ENCODE measurements around the gene RASSF8. TPM values are rescaled to one million over a fixed set of nuclear protein-coding genes. Genes with fewer than 3 reads are reported as not detected.

Gene RASSF8
- total and polyA plus RNA-seq, 2 donors (not counting 3 experiments of a cell fraction or from before 2014, with no cell fraction given), result 11.1 to 59.3 TPM

DNA sequence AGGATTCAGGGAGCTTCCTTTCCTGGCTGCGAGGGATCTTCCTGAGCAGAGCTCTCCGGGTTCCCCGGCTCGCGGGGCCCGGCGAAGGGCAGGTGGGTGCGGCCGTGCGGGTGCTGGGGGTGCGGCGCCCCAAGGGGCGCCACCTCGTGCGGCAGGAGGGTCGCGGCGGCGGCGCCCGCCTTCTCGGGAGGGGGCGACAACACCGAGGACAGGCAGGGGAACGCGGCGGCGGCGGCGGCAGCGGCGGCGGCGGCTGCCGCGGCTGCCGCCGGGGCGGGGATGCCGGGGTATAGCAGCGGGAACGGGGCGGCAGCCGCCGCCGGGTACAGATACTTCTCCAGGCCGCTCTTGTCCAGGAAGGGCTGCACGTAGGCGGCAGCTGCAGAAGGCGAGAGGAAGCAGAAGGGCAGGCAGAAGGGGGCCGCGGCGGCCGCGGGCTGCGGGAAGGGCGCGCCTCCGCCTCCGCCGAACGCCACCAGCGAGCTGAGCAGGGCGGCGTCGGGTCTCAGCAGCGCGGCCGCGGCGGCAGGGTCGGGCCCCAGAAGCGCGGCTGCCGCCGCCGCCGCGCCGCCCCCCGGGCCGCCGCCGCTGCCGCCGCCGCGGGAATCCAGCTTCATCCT lies 163.7 kb downstream of the RASSF8 start:
- peak overlapping the region; percentile 76 for H3K4me2 ChIP-seq (ENCODE audit: insufficient read depth, low read length)
- H4K20me1 ChIP-seq (replicated peaks; ENCODE audit: control insufficient read depth, extremely low read depth, insufficient read depth, low read length), result no peaks in the 10 kb centered on the region
- H3K9ac ChIP-seq (replicated peaks; ENCODE audit: extremely low read depth, insufficient read depth, low read length), result peak overlapping the region; percentile 44
- H3K79me2 ChIP-seq (ENCODE audit: control insufficient read depth, insufficient read depth, low read length), result no peaks in the 10 kb centered on the region
- peak overlapping the region; percentile 20 to 59 (median 56) for H3K4me3 ChIP-seq (replicated peaks in 1 of 3; ENCODE audit: insufficient read depth in 1 of 3, low read depth in 1 of 3, low read length in 3 of 3)
- POLR2A ChIA-PET, result interaction anchor here (1.7 kb wide), 1 partner anchor 8 kb away, joined by 6 read pairs; no protein-coding TSS in a partner anchor
- TF ChIP-seq MYC (IDR thresholded peaks at IDR 0.05; ENCODE audit: low read depth, low read length), result no peak
- no peak for TF ChIP-seq POLR2A (IDR thresholded peaks at IDR 0.05; ENCODE audit: low read depth, low read length)
- TF ChIP-seq, protein P1, sequence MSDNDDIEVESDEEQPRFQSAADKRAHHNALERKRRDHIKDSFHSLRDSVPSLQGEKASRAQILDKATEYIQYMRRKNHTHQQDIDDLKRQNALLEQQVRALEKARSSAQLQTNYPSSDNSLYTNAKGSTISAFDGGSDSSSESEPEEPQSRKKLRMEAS (IDR thresholded peaks at IDR 0.05; ENCODE audit: insufficient read depth, insufficient read length), result no peak
- TF ChIP-seq, protein P2, sequence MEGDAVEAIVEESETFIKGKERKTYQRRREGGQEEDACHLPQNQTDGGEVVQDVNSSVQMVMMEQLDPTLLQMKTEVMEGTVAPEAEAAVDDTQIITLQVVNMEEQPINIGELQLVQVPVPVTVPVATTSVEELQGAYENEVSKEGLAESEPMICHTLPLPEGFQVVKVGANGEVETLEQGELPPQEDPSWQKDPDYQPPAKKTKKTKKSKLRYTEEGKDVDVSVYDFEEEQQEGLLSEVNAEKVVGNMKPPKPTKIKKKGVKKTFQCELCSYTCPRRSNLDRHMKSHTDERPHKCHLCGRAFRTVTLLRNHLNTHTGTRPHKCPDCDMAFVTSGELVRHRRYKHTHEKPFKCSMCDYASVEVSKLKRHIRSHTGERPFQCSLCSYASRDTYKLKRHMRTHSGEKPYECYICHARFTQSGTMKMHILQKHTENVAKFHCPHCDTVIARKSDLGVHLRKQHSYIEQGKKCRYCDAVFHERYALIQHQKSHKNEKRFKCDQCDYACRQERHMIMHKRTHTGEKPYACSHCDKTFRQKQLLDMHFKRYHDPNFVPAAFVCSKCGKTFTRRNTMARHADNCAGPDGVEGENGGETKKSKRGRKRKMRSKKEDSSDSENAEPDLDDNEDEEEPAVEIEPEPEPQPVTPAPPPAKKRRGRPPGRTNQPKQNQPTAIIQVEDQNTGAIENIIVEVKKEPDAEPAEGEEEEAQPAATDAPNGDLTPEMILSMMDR (IDR thresholded peaks at IDR 0.05; ENCODE audit: extremely low read depth in 1 of 2, insufficient read depth in 1 of 2, low read depth in 1 of 2, low read length in 2 of 2), result no peak
- no peak for TF ChIP-seq FOS (IDR thresholded peaks at IDR 0.05; ENCODE audit: borderline replicate concordance, insufficient read depth, low read length)
- no peak for TF ChIP-seq POLR2AphosphoS5 (IDR thresholded peaks at IDR 0.05; ENCODE audit: insufficient read depth, low read depth, low read length)
- TF ChIP-seq GATA2 (IDR thresholded peaks at IDR 0.05; ENCODE audit: insufficient read depth, insufficient read length, low read depth, low read length), result no peak
- no peak for TF ChIP-seq JUN (IDR thresholded peaks at IDR 0.05; ENCODE audit: borderline replicate concordance, insufficient read depth, insufficient read length, low read depth)
- TF ChIP-seq EZH2 (IDR thresholded peaks at IDR 0.05; ENCODE audit: borderline replicate concordance, low read depth, low read length, severe bottlenecking), result no peak
- H3K9me3 ChIP-seq (replicated peaks; ENCODE audit: control insufficient read depth, insufficient read depth, low read length), result no peaks in the 10 kb centered on the region
- H3K27me3 ChIP-seq (ENCODE audit: control insufficient read depth in 2 of 2, insufficient read depth in 2 of 2, low read length in 2 of 2), result peaks cover 17 to 26% of the 10 kb centered on the region in 2 experiments
- CTCF ChIA-PET, result interaction anchor here (0.9 to 4.4 kb wide), 23 partner anchors 7 to 579 kb away, joined by 3 to 24 read pairs (median 4); partner anchors contain the start of gene SSPN
- peak overlapping the region; percentile 68 for H2AFZ ChIP-seq (ENCODE audit: low read depth, low read length)
- no peaks in the 10 kb centered on the region for H3K9me1 ChIP-seq (replicated peaks; ENCODE audit: control insufficient read depth, extremely low read depth, insufficient read depth, low read length)
- peaks cover 23% of the 10 kb centered on the region for H3K4me1 ChIP-seq (ENCODE audit: control insufficient read depth, extremely low read depth, insufficient read depth, low read length)
- no peaks in the 10 kb centered on the region for H3K36me3 ChIP-seq (ENCODE audit: control insufficient read depth in 2 of 2, extremely low read depth in 1 of 2, insufficient read depth in 2 of 2, low read length in 2 of 2)
- dilution Hi-C loops (cut with MboI; ENCODE audit: extremely low pct_ligation_motif_present, low sequenced_read_pairs), result no loop called here
- H3K27ac ChIP-seq (ENCODE audit: insufficient read depth, low read depth, low read length), result no peak overlapping the region
- BruUV-seq (replicated peaks), result no TSS peak
- intact Hi-C loops (cut with micrococcal nuclease), result loop anchor here (1.0 to 10.0 kb wide), 5 partner anchors 75 to 529 kb away; partner anchors contain the start of gene SSPN
- FAIRE-seq (no peak), DNase-seq (ENCODE audit: low read depth, low spot score) (peak; percentile 24)

All from endothelial cell of umbilical vein (primary cell).